Neural cell (in vitro differentiated cells): ENCODE measurements around the gene MFF. TPM values are rescaled to one million over a fixed set of nuclear protein-coding genes. Genes with fewer than 3 reads are reported as not detected.
"Not testable (repeated sequence)": the region's sequence is repeated elsewhere in the genome, so short reads cannot be mapped to it uniquely, and the experiment has no call there.

Experiments
- H2AFZ ChIP-seq: fragments of 200-600, 300-800 bp; sonication (generic), shearing (Covaris generic); 2 replicates; pipeline ENCODE4 v1.6.0; 2014; ENCODE audit warnings: low read depth, mild to moderate bottlenecking, antibody characterized with exemption, low read length, moderate library complexity
- H3F3A ChIP-seq: fragments of 200-600 bp; shearing (Covaris generic); 2 replicates; pipeline ENCODE4 v1.6.1; 2016; ENCODE audit warnings: mild to moderate bottlenecking, moderate library complexity, mixed read lengths, antibody characterized with exemption, low read length; ENCODE audit not compliant: insufficient read depth, poor library complexity, severe bottlenecking
- H3K27ac ChIP-seq: fragments of 200-600, 300-800 bp; sonication (generic), shearing (Covaris generic); 2 replicates; pipeline ENCODE4 v1.5.1; 2014; ENCODE audit warnings: mild to moderate bottlenecking, low read length, moderate library complexity
- H3K27me3 ChIP-seq: fragments of 300-800, 200-600 bp; sonication (generic), shearing (Covaris generic); 2 replicates; pipeline ENCODE4 v1.6.0; 2014; ENCODE audit warnings: mild to moderate bottlenecking, low read depth, low read length, moderate library complexity; ENCODE audit not compliant: insufficient read depth
- H3K36me3 ChIP-seq: fragments of 300-800, 200-600 bp; sonication (generic), shearing (Covaris generic); 2 replicates; pipeline ENCODE4 v1.5.1; 2014; ENCODE audit warnings: mild to moderate bottlenecking, antibody characterized with exemption, low read length, moderate library complexity; ENCODE audit not compliant: insufficient read depth
- H3K4me2 ChIP-seq: fragments of 300-800, 200-600 bp; sonication (generic), shearing (Covaris generic); 2 replicates; pipeline ENCODE4 v1.6.0; 2014; ENCODE audit warnings: mild to moderate bottlenecking, low read length
- H3K4me3 ChIP-seq: fragments of 300-800, 200-600 bp; sonication (generic), shearing (Covaris generic); 2 replicates; pipeline ENCODE4 v1.5.1; 2014; ENCODE audit warnings: mild to moderate bottlenecking, low read length, moderate library complexity
- H3K79me2 ChIP-seq: fragments of 200-600 bp; shearing (Covaris generic); replicated peaks from 2 replicates; pipeline ENCODE4 v1.6.0; 2014; ENCODE audit warnings: mild to moderate bottlenecking, low read length, moderate library complexity; ENCODE audit not compliant: insufficient read depth
- H3K9ac ChIP-seq: fragments of 300-800, 200-600 bp; sonication (generic), shearing (Covaris generic); 2 replicates; pipeline ENCODE4 v1.6.1; 2016; ENCODE audit warnings: mild to moderate bottlenecking, low read length, mixed read lengths
- H3K9me2 ChIP-seq: fragments of 200-600 bp; shearing (Covaris generic); 2 replicates; pipeline ENCODE4 v1.6.1; 2016; ENCODE audit warnings: mild to moderate bottlenecking, low read length, mixed read lengths; ENCODE audit not compliant: insufficient read depth
- H3K9me3 ChIP-seq: fragments of 200-600, 300-800 bp; sonication (generic), shearing (Covaris generic); 2 replicates; pipeline ENCODE4 v1.6.1; 2016; ENCODE audit warnings: mild to moderate bottlenecking, mixed run types, low read length, moderate library complexity, mixed read lengths
- H4K20me1 ChIP-seq: fragments of 200-600 bp; shearing (Covaris generic); 2 replicates; pipeline ENCODE4 v1.6.1; 2016; ENCODE audit warnings: mild to moderate bottlenecking, mixed run types; ENCODE audit not compliant: insufficient read depth
- EP300 ChIP-seq: fragments of 450-650 bp; conservative IDR thresholded peaks from 2 replicates; pipeline ENCODE4 v1.6.1; 2014; ENCODE audit warnings: antibody characterized with exemption, mild to moderate bottlenecking, moderate library complexity; ENCODE audit not compliant: poor library complexity, severe bottlenecking
- EZH2 ChIP-seq: fragments of 200-600, 300-800 bp; shearing (Covaris generic), sonication (generic); IDR thresholded peaks from 2 replicates; pipeline ENCODE4 v1.6.1; 2014; ENCODE audit warnings: antibody characterized with exemption, low read length, borderline replicate concordance, mild to moderate bottlenecking; ENCODE audit not compliant: insufficient read depth, poor library complexity, severe bottlenecking
- MXI1 ChIP-seq: fragments of 450-650 bp; conservative IDR thresholded peaks from 2 replicates; pipeline ENCODE4 v1.6.1; 2014; ENCODE audit warnings: antibody characterized with exemption, mild to moderate bottlenecking; ENCODE audit not compliant: poor library complexity, severe bottlenecking
- POLR2AphosphoS5 ChIP-seq: IDR thresholded peaks from 2 replicates; pipeline ENCODE4 v1.6.1; 2012
- RAD21 ChIP-seq: fragments of 450-650 bp; conservative IDR thresholded peaks from 2 replicates; pipeline ENCODE4 v1.6.1; 2014; ENCODE audit warnings: antibody characterized with exemption, mild to moderate bottlenecking, moderate library complexity
- SMC3 ChIP-seq: fragments of 450-650 bp; conservative IDR thresholded peaks from 2 replicates; pipeline ENCODE4 v1.6.1; 2014; ENCODE audit warnings: antibody characterized with exemption, mild to moderate bottlenecking, moderate library complexity; ENCODE audit not compliant: poor library complexity
- TAF1 ChIP-seq: IDR thresholded peaks from 2 replicates; pipeline ENCODE4 v1.6.1; 2012; ENCODE audit warnings: low read depth
- polyA plus RNA-seq: library from polyadenylated mRNA; depleted of rRNA; stranded (reverse); fragments of >200 nt; gene quantifications from 2 replicates; pipeline ENCODE4 v1.2.3, GENCODE V29; 2014
- TF ChIP-seq, protein P1 (sequence below): IDR thresholded peaks from 2 replicates; pipeline ENCODE4 v1.6.1; 2012; ENCODE audit warnings: borderline replicate concordance
- TF ChIP-seq, protein P2 (sequence below): fragments of 450-650 bp; IDR thresholded peaks from 2 replicates; pipeline ENCODE4 v1.5.1; 2014; ENCODE audit warnings: antibody characterized with exemption, mild to moderate bottlenecking, moderate library complexity; ENCODE audit not compliant: poor library complexity, severe bottlenecking

MFF gene
- polyA plus RNA-seq, 1 donor from 2014 or later = 192 TPM

DNA sequence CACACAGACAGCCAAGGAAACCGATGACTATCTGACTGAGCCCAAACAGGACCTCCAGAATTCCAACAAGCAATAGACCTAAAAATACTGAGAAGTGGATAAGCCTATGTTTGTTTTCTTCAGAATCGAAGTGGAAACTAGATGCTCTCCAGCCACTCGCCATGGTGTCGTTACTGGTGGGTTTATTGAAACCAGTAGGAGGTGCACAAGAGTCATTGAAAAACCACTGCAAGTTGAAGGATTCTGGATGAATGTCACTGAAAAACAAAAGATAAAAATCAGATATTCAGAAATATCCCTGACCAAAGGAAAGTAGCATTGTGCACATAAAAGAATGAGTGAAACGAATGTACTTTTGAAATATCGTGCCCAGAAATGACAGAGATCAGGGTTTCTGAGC is 38.7 kb downstream of the MFF start:
- TF ChIP-seq TAF1 = no peak
- TF ChIP-seq POLR2AphosphoS5 = no peak
- TF ChIP-seq EP300 = no peak
- TF ChIP-seq, protein P1, sequence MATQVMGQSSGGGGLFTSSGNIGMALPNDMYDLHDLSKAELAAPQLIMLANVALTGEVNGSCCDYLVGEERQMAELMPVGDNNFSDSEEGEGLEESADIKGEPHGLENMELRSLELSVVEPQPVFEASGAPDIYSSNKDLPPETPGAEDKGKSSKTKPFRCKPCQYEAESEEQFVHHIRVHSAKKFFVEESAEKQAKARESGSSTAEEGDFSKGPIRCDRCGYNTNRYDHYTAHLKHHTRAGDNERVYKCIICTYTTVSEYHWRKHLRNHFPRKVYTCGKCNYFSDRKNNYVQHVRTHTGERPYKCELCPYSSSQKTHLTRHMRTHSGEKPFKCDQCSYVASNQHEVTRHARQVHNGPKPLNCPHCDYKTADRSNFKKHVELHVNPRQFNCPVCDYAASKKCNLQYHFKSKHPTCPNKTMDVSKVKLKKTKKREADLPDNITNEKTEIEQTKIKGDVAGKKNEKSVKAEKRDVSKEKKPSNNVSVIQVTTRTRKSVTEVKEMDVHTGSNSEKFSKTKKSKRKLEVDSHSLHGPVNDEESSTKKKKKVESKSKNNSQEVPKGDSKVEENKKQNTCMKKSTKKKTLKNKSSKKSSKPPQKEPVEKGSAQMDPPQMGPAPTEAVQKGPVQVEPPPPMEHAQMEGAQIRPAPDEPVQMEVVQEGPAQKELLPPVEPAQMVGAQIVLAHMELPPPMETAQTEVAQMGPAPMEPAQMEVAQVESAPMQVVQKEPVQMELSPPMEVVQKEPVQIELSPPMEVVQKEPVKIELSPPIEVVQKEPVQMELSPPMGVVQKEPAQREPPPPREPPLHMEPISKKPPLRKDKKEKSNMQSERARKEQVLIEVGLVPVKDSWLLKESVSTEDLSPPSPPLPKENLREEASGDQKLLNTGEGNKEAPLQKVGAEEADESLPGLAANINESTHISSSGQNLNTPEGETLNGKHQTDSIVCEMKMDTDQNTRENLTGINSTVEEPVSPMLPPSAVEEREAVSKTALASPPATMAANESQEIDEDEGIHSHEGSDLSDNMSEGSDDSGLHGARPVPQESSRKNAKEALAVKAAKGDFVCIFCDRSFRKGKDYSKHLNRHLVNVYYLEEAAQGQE = no peak
- no peak for TF ChIP-seq SMC3
- TF ChIP-seq, protein P2, sequence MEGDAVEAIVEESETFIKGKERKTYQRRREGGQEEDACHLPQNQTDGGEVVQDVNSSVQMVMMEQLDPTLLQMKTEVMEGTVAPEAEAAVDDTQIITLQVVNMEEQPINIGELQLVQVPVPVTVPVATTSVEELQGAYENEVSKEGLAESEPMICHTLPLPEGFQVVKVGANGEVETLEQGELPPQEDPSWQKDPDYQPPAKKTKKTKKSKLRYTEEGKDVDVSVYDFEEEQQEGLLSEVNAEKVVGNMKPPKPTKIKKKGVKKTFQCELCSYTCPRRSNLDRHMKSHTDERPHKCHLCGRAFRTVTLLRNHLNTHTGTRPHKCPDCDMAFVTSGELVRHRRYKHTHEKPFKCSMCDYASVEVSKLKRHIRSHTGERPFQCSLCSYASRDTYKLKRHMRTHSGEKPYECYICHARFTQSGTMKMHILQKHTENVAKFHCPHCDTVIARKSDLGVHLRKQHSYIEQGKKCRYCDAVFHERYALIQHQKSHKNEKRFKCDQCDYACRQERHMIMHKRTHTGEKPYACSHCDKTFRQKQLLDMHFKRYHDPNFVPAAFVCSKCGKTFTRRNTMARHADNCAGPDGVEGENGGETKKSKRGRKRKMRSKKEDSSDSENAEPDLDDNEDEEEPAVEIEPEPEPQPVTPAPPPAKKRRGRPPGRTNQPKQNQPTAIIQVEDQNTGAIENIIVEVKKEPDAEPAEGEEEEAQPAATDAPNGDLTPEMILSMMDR = no peak
- TF ChIP-seq EZH2 = no peak
- no peak for TF ChIP-seq MXI1
- TF ChIP-seq RAD21 = no peak
- Histone ChIP-seq H3K27ac (no peak overlapping the region), H3K4me3 (no peak overlapping the region), H2AFZ (no peak overlapping the region), H3K4me2 (no peak overlapping the region), H3K9me3 (no peaks in the 10 kb centered on the region), H3K79me2 (no peaks in the 10 kb centered on the region), H3K9ac (no peak overlapping the region), H3K27me3 (no peaks in the 10 kb centered on the region), H3F3A (no peaks in the 10 kb centered on the region), H3K9me2 (no peaks in the 10 kb centered on the region), H4K20me1 (no peaks in the 10 kb centered on the region), H3K36me3 (peaks cover 6% of the 10 kb centered on the region)

DNA sequence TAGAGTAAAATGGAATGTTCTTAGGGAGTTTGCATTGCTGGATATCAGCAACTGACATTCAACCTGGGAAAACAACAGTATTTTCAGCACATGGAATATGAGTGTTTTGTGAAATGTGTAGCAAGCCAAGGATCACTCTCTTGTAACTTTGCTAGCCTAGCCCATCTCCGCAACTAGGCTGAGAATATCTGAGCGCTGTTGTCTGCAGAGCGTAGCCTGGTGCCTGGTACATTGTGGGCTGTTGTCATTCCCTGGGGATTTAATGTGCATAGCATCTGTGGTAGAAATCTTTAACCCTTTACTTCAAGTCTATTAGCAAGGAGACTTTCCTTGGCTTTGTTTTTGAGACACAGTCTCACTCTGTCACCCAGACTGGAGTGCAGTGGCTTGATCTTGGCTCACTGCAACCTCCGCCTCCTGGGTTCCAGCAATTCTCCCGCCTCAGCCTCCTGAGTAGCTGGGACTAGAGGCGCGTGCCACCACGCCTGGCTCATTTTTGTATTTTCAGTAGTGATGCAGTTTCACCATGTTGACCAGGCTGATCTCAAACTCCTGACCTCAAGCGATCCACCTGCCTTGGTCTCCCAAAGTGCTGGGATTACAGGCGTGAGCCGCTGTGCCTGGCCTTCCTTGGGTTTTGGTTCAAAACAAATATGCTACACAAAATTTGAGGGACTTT is 39.7 kb downstream of the MFF start:
- H3K9me3 ChIP-seq = not testable (repeated sequence)

DNA sequence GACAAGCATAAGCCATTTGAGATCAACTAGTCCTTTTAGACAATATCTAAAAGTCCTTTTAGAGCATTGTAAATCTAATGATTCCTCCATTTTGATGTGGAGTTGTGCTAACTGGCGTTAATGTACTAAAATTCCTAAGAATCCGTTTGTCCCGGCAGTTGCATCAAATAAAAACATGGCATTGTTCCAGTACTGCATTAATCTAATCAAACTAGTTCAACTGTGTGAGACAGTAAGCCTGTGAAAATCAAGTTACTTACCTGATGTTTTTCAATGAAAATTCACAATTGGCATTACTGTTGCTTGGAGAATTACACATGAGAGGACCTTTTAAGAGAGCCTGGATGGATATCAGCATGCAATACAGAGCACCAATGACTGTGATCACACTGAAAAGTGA is 40.8 kb downstream of the MFF start:
- H3F3A ChIP-seq = no peaks in the 10 kb centered on the region
- peaks cover 5% of the 10 kb centered on the region for H3K36me3 ChIP-seq
- no peaks in the 10 kb centered on the region for H3K27me3 ChIP-seq
- H3K9ac ChIP-seq = no peak overlapping the region
- H4K20me1 ChIP-seq = no peaks in the 10 kb centered on the region
- no peak overlapping the region for H3K27ac ChIP-seq
- no peak overlapping the region for H3K4me2 ChIP-seq
- H3K4me3 ChIP-seq = no peak overlapping the region
- H3K9me3 ChIP-seq = no peaks in the 10 kb centered on the region
- TF ChIP-seq, protein P1 = no peak
- TF ChIP-seq MXI1 (no peak), TAF1 (no peak), RAD21 (no peak), POLR2AphosphoS5 (no peak), SMC3 (no peak), EP300 (no peak), EZH2 (no peak)
- TF ChIP-seq, protein P2 = no peak
- no peaks in the 10 kb centered on the region for H3K9me2 ChIP-seq
- H3K79me2 ChIP-seq = no peaks in the 10 kb centered on the region
- H2AFZ ChIP-seq = no peak overlapping the region

More for the DNA sequence above, 39.7 kb downstream of the MFF start:
- H3K27me3 ChIP-seq, H3K79me2 ChIP-seq, H3K9ac ChIP-seq, H3F3A ChIP-seq, H3K9me2 ChIP-seq, H3K27ac ChIP-seq, H4K20me1 ChIP-seq, H3K4me2 ChIP-seq, H3K4me3 ChIP-seq, H2AFZ ChIP-seq, H3K36me3 ChIP-seq: not testable (repeated sequence)
